HG03442 (cell line): ENCODE results near the gene ELP6.
"Not testable (repeated sequence)": the region's sequence is repeated elsewhere in the genome, so short reads cannot be mapped to it uniquely, and the experiment has no call there.

Experiments
- ATAC-seq: cut with Tn5 transposase; IDR thresholded peaks from one replicate; pipeline ENCODE4 v1.9.1; 2021; ENCODE audit warnings: mild to moderate bottlenecking, moderate library complexity; ENCODE audit not compliant: unreplicated experiment

The ELP6 gene

DNA sequence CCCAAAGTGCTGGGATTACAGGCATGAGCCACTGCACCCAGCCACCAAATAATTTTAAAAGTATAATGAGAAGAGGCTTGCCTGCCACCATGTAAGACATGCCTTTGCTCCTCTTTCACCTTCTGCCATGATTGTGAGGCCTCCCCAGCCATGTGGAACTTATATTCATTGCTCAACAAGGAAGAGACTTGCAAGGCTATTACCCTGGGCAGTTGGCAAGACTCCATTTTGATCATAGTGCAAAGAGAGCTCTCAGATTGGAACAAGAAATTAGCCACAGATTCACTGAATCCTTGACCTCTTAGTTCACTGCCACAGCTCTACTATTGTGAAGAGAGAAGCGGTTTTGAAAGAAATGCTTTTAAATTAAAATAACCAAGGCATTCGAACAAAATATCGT is 43.9 kb downstream of the ELP6 start:
- ATAC-seq: no peak

DNA sequence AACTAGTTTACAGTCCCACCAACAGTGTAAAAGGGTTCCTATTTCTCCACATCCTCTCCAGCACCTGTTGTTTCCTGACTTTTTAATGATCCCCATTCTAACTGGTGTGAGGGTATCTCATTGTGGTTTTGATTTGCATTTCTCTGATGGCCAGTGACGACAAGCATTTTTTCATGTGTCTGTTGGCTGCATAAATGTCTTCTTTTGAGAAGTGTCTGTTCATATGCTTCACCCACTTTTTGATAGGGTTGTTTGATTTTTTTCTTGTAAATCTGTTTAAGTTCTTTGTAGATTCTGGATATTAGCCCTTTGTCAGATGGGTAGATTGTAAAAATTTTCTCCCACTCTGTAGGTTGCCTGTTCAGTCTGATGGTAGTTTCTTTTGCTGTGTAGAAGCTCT is 45.2 kb downstream of the ELP6 start:
- not testable (repeated sequence) for ATAC-seq

- no peak for ATAC-seq
Observed at GRCh38 chr3:47464588-47464987, 48.9 kb downstream of the ELP6 start.

GRCh38 chr3:47459534-47460085 is 53.9 kb downstream of the ELP6 start:
- not testable (repeated sequence) for ATAC-seq

DNA sequence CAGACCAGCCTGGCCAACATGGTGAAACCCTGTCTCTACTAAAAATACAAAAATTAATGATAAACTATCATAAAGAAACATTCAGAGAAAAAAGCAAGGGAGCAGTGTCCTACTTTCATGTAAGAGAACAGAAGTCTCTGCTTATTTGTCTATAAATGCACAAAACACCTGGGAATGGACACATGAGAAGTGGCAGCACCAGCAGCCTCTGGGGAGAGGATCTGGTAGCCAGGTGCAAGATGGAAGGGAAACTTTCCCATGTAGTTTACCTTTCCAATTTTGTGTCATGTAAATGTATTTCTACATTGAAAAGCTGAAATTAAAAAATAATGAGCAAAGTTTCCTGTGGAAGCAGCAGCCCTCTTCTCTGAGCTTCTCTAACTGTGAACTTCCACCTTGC is 56.5 kb downstream of the ELP6 start:
- no peak for ATAC-seq

- ATAC-seq: no peak
Observed at GRCh38 chr3:47455806-47456452, 57.6 kb downstream of the ELP6 start.

DNA sequence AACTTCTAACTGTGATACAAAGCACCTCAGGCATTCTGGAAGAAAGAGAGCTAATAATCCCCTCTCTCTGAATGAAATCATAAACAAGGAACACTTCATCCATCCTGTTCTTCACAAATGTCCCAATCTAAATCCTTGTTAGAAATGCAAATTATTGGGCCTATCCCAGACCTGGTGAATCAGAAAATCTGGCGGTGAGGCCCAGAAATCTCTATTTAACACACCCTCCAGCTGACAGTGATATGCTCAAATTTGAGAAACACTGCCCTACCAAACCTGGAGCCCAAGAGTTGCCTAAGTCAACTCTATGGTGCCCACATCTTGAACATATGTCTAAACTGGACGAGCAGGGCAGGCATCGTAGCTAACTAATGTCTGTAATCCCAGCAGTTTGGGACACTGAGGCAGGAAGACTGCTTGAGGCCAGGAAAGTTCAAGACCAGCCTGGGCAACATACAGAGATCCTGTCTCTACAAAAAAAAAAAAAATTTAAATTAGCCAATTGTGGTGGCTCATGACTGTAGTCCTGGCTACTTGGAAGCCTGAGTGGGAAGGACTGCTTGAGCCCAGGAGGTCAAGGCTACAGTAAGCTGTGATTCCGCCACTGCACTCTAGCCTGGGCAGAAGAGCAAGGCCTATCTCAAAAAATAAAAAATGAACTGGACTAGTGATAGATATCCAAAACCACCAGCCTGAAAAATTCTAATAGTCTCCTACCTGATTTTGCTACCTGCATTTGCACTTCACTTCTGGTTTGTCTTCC is 60.9 kb downstream of the ELP6 start:
- ATAC-seq: no peak
